GM18498 (cell line): ENCODE measurements around the gene CDCP2.

Experiments used
- ATAC-seq: cut with Tn5 transposase; IDR thresholded peaks from one replicate; pipeline ENCODE4 v1.9.1; 2021; ENCODE audit warnings: mild to moderate bottlenecking, moderate library complexity; ENCODE audit not compliant: unreplicated experiment

CDCP2 gene

DNA sequence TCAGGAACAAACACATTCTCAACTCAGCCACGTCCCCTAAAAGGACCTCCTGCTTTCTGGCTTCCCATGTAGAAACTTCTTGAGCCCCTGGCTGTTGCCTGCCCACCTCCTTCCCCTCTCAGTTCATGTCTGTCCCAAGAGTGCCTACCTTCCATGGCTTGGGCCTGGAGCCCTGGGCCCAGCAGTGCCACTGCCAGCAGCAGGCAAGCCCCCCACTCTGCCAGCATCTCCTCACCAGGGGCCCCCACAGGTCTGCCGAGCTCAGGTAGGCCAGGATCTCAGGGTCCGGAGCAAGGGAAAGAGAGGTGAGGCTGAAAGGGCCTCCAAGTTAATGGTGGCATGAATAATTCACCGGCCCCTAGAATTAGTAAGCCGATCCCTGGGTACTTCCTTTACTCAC, at the start of gene CDCP2:
Gene CDCP2, minus strand, starts transcription at position 305 of the 400 bp plus-strand sequence. Its CDS starts 78 bp downstream, at position 227.
- ATAC-seq: no peak

DNA sequence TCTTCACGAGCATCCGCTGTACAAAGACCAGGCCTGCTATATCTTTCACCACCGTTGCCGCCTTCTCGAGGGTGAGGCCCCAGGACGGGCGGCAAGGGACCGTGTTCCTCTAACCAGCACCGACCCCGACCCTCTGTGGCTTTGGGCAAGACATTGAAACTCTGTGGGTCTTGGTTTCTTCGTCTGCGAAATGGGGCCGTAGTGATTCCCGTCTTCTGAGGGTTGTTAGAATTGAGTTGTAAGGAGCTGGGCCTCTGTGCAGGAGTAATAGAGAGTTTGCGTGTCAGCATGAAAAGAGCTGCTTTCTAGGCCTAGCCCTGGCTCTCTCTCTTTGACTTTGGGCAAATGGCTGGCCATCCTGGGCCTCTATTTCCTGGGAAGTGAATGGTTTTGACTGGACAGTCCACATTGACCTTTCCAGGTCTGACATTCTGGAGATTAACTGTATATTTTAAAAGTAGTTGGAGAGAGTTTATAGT, 47.8 kb upstream of the CDCP2 start:
- ATAC-seq: peak; percentile 13

DNA sequence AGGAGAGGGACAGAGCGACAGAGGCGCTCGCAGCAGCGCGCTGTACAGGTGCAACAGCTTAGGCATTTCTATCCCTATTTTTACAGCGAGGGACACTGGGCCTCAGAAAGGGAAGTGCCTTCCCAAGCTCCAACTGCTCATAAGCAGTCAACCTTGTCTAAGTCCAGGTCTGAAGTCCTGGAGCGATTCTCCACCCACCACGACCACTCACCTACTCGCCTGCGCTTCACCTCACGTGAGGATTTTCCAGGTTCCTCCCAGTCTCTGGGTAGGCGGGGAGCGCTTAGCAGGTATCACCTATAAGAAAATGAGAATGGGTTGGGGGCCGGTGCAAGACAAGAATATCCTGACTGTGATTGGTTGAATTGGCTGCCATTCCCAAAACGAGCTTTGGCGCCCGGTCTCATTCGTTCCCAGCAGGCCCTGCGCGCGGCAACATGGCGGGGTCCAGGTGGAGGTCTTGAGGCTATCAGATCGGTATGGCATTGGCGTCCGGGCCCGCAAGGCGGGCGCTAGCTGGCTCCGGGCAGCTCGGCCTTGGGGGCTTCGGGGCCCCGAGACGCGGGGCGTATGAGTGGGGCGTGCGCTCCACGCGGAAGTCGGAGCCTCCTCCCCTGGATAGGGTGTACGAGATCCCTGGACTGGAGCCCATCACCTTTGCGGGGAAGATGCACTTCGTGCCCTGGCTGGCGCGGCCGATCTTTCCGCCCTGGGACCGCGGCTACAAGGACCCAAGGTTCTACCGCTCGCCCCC, 47.1 kb upstream of the CDCP2 start, which contains the start of the genes CYB5RL and MRPL37:
Gene CYB5RL, minus strand, starts transcription at position 266 of the 754 bp plus-strand sequence. CDS start 4,414 bp downstream, outside the sequence.
Gene MRPL37, plus strand, starts transcription at position 403 of the 754 bp plus-strand sequence. Its CDS starts 77 bp downstream, at position 480.
- peak; percentile 96 for ATAC-seq

DNA sequence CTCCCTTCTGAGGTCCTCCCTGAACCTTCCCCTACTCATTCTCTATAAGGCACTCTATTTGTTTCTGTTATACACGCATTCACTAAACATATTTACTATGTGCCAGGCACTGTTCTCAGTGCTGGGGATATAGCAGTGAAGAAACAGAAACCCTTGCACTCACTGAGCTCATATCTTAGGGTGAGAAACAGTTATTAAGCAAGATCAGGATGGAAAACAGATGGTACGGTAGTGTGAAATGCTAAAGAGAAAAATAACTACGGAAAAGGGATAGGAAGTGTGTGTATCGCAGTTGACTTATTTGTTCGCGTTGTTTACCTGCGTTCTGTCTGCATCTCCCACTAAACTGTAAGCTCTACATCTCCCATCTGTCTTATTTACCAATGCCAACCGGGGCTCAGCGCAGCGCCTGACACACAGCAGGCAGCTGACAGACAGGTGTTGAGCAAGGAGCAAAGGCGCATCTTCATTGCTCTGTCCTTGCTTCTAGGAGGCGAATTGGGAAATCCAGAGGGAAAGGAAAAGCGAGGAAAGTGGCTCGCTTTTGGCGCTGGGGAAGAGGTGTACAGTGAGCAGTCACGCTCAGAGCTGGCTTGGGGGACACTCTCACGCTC, 46.5 kb upstream of the CDCP2 start:
- peak; percentile 3 for ATAC-seq

DNA sequence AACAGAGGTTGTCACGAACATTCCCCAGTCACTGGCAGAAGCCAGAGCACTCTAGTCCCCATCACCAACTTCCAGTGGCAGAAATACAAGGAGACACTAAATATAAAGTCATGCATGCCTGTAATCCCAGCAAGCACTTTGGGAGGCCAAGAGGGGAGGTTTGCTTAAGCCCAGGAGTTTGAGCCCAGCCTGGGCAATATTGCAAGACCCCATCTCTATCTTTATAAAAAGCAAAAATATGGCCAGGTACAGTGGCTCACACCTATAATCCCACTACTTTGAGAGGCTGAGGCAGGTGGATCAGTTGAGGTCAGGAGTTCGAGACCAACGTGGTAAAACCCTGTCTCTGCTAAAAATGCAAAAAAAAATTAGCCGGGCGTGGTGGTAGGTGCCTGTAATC, 40.7 kb upstream of the CDCP2 start:
- ATAC-seq: no peak

DNA sequence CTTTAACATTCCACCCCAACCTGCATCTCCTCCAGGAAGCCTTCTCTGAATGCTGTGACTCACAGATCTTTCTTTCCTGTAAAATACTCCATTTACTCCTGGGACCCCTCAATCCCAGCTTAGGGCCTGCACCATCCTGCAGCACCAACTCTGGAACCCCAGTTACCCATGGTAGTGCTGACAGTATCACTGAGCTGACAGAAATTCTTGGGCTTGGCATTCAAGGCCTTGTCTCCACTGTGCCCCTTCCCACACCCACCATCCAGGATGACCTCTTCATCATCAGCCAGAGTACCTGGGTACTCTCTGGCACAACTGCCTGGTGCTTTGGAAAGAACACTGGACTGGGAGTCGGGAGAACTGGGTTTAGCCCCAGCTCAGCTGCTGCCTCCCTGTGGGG, 38.7 kb upstream of the CDCP2 start:
- ATAC-seq: no peak

DNA sequence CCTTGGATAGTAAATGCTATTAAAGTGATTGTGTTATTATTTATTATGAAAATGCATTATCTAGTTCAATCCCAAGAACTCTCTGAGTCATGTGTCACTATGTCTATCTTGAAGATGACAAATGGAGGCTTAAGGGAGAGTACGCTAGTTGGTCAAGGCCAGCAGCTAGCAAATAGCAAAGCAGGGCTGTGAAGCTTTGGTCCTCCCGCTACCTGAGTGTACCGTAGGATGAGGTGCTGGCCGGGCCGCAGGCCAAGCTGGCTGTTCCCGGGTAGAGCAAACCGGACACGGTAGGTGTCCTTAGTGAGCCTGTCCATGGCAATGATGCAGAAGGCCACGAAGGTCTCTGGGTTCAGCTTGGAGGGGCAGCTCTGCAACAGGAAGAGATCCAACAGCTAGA, 37.7 kb upstream of the CDCP2 start:
- ATAC-seq: no peak

DNA sequence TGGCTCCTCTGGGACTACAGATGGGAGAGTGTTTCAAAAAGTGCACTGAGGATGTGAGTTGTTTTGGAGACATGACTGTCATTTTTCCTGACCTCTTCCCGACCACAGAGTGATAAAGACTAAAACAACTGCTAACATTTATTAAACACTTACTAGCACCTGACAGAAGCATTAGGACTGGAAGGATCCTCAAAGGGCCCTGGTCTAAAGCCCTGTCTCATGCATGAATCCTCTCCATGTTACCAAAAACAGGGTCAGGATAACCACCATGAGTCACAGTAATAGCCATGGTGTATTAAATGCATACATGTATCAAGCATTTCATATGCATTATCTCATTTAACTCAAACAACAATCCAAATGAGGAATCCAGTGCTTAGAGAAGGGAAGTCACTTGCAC, 35.5 kb upstream of the CDCP2 start:
- ATAC-seq: no peak

DNA sequence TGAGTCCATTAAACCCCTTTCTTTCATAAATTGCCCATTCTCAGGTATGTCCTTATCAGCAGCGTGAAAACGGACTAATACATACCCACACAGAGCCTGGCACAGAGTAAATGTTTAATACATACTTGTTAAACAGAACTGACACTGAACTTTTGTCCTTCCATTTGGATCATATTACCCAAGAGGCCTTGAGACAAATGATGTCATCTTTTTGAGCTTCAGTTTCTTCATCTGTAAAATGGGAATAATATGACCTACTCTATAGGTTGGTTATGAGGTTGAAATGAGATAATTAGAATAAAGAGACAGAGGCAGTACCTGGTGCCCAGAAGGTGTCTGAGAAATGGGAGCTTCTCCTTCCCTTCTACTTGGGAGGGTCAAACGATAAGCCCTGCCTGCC, 33.3 kb upstream of the CDCP2 start:
- no peak for ATAC-seq

DNA sequence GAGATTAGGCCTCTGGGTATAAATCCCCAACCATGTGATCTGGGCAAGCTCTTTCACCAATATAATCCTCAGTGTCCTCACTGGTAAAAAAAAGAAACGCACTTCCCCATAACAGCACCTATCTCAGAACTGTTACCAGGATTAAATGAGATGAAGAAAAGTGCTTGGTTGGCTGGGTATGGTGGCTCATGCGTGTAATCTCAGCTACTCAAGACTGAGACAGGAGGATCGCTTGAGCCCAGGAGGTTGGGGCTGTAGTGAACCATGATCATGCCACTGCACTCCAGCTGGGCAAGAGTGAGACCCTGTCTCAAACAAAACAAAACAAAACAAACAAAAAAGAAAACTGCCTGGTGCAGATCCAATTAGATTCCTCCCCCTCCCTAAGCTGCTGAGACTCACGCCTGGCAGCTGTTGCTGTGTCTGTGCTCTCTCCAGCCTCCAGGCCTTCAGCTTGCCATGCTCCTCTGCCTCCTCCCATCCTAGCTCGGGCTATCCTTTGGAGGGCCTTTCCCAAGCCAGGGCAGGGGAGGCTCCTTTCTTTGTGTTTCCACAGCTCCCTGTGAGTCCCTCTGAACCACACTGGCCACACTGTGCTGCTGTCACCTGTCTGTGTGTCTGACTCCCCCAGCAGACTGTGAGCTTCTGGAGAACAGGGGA, 28.0 kb upstream of the CDCP2 start:
- no peak for ATAC-seq

DNA sequence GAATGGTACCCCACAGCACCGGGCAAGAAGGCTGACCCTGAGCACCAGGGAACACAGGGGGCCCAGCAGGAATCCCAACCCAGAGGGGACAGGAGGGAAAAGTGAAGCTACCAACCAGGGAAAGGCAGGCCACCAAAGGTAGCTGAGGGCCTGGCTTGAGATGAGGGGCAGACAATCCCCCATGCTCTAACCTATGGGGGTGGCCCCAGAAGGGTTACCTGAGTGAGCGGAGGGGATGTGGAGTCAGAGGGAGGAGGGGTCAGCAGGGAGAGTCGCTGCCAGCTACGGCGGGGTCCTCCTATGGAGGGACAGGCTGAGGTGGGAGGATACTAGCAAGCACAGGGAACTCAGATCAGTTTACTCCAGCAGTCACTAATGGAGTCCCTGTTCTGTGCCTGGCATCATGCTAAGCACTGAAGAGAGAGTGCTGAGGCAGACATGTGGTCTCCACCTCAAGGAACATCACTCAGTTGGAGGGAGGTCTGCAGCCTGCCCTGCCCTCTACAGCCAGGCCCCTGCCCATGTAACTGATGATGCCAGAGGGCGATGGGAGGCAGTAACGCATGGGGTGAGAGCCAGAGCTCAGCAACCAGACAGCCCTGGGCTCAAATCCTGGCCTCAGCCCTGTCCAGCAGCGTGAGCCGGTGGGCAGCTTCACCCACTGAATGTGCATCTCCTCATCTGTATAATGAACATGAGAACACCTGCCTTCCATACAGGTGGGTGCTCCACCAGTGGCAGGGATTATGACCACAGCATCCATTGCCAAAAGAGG, 25.7 kb upstream of the CDCP2 start:
- ATAC-seq: no peak

DNA sequence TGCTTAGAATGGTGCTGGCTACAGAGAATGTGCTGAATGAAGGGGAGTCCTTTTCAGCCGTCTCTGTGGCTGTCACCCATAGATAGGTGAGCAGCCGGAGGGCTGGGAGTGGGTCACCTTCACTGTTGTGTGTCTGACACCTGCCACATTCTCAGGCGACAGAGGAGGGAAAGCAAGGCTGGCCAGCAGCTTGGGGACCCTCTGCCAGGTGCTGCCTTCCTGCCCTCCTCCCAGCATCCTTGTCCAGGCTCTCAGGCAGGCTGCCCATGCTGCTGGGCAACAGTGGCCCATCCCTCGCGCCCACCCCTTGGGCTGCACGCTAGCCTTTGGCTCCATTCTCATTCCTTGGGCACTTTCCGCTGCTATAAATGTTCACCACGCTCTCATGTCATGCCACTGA, 24.9 kb upstream of the CDCP2 start:
- ATAC-seq: no peak

DNA sequence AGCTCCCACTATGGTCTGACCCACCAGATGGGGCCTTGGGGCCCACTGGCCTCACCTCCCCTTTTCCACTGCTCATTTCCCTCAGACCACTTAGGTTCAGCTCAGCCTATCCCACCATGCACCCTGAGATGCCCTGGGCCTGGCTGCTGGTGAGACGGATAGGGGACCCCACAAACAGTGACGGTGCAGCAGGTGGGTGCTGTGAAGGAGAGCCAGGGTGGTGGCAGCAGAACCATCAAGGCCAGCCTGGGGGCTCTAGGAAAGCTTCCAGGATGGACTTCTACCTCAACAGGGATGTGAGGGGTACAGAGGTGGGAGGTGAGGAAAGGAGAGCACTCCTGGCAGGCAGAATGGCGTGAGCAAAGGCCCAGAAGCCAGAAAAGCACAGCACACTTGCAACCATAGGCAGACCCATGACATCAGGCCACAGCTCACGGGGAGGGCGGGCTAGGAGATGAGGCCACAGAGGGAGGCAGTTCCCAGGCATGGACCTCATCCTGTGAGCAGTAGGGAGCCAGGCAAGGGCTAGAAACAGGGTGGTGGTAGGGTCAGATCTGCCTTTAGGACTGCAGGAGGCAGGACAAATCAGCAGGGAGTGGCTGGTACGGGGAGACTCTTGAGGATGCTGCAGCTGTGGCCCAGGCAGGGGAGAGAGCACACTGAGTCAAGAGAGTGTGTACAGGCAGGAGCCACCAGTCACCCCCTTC, 24.0 kb upstream of the CDCP2 start:
- ATAC-seq: no peak

DNA sequence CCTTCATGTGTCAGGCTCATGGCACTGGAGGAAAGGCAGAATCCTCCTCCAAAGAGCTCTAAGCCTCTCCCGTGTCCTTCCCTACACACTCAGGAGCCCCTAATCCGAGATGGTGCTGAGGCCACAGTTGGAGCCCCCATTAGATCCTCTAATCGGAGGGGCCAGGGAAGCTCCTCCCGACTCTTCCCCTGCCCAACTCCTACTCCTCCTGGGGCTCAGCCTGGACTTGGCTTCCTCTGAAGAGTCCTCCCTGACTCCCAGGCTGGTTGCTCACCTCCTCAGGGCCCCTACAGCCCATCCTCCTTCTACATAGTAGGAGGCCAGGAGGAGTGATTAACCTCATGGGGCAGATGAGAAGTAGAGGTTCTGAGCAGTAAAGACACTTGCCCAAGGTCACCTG, 21.3 kb upstream of the CDCP2 start:
- no peak for ATAC-seq

DNA sequence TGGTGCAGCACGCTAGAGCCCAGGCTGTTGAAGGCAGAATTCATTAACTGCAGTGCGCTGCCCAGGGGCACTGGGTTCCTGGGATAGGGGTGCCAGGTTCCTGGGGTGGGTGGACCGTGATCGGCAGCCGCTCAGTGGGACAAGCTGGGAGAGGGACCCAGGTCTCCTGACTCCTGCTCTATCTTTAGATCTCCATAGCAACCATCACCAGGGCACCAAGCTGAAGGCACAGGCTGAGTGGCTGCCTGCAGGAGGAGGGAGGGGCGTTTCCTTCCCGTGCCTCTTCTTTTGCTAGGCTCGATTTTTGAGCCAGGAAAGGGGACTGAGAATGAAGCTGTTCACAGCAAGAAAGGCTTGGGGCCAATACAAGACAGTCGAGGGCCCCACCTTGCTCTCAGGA, 20.9 kb upstream of the CDCP2 start:
- ATAC-seq: no peak

DNA sequence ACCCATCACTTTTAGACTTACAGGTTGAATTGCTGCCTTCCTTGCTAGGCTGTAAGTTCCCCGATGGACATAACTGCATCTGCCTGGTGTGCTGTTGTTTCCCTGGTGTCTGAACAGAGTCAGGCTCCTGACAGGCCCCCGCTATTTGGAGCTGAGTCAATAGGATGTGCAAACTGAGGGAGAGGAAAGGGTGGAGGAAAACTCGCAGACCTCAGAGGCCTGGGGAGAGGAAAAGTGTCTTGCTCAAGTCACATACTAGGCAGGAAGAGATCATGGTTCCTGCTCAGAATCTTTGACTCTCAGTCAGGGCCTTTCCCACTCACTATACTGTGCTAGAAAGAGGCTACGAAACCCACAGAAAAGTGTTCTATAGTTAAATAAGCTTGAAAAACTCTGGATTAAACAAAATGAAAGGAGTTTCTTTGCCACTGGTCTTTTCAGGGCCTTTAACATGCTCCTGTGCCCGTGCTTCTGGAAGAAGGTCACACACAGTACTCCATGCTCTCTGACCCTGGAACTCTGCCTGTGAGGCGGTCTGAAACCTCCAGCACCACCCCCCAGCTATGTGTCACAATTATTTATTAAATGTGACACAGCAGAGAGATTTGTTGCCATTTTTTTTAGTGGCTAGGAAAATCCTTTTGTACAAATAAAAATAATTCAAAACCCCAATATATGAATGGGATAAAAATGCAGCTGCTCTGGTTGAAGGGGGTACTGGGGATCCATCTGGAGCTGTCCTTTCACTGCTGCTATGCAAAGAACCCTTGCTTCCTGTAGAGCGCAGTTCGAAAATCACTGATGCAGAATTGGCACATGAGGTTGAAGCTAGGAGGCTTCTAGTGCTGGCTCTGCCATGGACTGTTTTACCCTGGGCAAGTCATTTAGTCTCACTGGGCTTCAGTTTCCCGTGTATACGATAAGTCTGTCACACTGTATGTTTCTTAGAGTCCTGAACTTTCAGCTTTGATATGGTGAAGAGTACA, 20.1 kb upstream of the CDCP2 start:
- no peak for ATAC-seq

DNA sequence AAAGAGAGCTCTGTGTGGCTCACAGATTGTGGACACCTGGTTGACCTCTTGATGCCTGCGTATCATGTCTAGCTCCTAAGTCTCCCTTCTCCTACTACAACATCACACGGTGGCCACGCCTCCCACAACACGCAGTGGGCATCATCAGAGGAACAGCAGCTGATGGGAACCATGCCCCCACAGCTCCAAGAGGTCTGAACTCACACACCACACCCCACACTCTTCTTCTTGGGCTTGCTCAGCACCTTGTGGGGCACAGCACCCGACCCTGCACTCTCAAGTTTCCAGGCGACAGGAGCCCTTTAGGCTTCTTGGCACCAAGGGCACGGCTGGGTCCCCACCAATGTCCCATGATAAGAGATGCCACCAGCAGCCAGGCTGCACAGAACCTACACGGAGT, 18.8 kb upstream of the CDCP2 start:
- no peak for ATAC-seq

DNA sequence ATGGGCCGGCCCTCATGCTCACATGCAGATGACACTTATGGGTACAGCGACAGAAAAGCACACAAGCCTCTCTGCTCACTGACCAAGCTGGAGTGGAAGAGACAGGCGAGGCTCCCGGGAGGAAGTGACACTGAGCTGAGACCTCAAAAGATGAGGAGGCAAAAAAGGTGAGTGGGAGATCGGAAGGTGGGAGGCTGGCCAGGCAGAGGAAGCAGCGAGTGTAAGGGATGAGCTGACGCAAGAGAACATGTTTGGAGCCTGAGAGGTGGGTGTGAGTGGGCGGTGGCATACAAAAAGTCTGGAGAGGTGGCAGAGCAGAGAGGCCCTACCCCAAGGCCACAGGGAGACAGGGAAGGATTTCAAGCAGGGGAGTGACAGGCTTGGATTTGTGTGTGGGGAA, 18.2 kb upstream of the CDCP2 start:
- no peak for ATAC-seq

DNA sequence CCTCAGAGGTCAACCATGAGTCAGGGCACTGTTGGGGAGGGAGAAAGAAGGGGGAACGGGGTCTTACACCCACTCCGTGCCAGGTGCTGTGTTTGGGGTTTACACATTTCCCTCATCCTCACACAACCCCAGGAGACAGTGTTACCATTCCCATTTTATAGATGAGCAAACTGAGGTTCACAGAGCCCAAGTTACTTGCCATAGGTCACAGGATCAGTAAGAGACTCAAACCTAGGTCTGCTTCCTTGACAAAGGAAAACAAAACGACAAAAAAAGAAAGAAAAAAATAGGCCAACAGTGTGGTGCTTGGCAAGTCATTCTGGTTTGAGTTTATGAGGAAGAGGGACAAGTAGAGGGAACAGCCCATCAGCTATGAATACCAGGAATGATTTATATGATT, 16.3 kb upstream of the CDCP2 start:
- ATAC-seq: no peak
